Astrocyte of the spinal cord (primary cell): ENCODE results near the gene XIRP2.
A peak's percentile ranks its signal among the peaks of the same experiment; 100 is the strongest.

ENCODE experiments used
- DNase-seq: peaks from one replicate; pipeline ENCODE4 v3.0.0; 2011; ENCODE audit warnings: low read depth, low spot score
- H3K4me3 ChIP-seq: 2 replicates; pipeline ENCODE4 v1.5.1; 2011; ENCODE audit warnings: low read depth, mild to moderate bottlenecking, low read length, moderate library complexity
- in situ Hi-C: cut with HindIII; loops from 2 replicates; pipeline ENCODE4 v1.10.0; 2017; ENCODE audit warnings: low sequenced_read_pairs
- TF ChIP-seq, protein P1 (sequence below): IDR thresholded peaks from 2 replicates; pipeline ENCODE4 v1.5.1; 2012; ENCODE audit warnings: low read depth, mild to moderate bottlenecking, low read length, inconsistent platforms

The XIRP2 gene

DNA sequence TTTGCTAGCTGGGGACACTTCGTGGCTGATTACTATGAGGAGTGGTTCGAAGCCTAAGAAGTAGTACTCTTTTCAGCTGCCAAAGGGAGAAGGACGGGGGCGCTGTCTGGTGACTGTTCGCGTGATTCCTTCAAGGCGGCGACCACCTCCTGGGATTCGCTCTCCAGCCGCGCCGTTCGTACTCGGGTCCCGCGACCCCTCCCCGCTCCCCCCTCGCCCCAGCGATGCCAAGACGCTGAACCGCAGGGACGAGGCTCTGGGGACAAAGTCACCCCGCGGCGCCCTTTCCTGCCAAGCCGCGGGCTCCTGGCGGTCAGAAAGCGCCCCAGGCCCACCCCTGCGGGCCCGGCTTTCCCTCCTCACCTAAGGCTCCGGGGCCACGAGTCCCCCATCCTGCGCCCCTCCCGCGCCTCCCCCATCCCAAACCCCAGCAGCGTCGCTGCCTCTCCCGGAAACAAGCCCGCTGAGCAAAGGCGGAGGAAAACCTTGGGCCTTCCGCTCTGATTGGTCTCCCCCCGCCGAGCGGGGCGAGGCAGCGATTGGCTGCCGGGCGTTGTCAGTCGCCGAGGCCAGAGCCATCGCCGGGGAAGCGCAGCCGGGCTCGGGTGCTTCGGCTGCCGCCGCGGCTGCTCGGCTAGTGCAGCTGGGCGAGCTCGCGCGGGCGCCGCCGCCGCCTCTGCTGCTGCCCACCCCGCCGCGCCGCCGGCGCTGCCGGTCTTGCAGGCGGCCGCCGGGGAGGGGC lies 404.3 kb downstream of the XIRP2 start, which contains the start of gene B3GALT1:
Gene B3GALT1 (plus strand): TSS at position 572 of the 742 bp plus-strand sequence.
- in situ Hi-C loops = no loop called here
- peak; percentile 96 for DNase-seq
- TF ChIP-seq, protein P1, sequence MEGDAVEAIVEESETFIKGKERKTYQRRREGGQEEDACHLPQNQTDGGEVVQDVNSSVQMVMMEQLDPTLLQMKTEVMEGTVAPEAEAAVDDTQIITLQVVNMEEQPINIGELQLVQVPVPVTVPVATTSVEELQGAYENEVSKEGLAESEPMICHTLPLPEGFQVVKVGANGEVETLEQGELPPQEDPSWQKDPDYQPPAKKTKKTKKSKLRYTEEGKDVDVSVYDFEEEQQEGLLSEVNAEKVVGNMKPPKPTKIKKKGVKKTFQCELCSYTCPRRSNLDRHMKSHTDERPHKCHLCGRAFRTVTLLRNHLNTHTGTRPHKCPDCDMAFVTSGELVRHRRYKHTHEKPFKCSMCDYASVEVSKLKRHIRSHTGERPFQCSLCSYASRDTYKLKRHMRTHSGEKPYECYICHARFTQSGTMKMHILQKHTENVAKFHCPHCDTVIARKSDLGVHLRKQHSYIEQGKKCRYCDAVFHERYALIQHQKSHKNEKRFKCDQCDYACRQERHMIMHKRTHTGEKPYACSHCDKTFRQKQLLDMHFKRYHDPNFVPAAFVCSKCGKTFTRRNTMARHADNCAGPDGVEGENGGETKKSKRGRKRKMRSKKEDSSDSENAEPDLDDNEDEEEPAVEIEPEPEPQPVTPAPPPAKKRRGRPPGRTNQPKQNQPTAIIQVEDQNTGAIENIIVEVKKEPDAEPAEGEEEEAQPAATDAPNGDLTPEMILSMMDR = peak; percentile 47
- H3K4me3 ChIP-seq = peak within 1 kb of the TSS; percentile 68

DNA sequence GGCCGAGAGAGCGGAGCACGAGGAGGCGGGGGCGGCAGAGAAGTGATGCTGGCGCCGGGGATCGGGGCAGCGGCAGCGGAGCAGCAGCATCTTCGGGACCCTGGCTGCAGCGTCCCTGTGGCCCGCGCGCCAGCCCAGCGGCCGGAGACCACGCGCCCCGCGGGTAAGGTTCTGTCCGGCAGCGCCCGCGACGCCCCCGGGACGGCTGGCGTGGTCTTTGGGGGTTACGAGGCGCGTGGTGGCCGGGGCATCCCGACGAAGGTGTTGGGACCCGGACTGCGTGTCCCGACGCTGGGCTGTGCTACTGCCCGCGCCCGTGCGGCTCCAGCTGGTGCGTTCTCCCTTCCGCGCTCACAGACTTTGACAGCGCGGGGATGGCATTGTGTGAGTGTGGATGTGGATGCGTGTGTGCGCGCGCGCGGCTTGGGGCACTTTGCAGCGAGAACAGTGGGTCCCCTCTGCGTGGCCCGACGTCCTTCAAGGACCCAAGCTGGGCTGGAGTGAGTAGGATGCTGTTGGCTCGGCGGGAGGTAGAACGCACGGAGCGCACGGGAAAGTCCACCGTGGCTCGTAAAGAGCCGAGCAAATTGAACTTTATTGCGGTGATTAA lies 405.0 kb downstream of the XIRP2 start:
- TF ChIP-seq, protein P1 = no peak
- peak; percentile 43 for DNase-seq
- in situ Hi-C loops = no loop called here
- H3K4me3 ChIP-seq = peak overlapping the region; percentile 59

DNA sequence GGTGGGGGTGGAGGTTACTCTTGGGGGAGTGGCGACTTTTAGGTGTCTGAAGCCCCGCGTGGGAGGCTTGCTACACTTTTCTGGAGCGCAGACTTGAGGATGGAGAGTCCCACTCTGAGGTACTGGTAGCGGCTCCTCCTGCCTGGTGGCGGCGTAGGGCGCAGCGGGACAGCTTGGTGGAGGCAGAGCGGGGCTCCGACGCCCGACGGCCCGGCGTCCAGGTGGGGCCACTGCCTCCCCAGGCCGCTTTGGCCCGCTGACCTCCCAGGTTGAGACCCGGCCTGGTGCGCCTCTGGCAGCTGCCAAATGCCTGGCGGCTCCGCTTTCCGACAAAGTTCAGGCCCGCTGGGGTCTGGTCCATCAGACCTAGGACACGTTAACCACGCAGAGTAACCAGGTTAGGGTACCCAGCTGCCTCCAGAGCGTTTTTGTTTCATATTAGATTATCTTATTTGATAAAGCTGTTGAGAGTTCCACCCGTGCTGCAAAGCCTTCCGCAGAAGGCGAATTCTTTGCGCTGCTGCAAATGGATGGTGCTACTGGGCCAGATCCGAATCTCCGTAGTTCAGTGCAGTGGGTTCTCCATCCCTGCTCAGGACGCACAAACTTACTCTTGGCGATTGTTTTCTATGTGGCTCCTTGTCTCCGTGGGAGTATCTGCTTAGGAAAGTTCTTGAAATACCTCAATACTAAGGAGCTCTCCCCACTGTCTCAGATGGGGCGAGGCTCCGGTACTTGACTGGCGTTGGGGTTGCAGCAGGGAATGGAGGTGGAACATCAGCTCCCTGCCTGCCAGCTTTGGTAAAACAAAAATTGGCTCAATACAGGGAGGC lies 405.9 kb downstream of the XIRP2 start:
- DNase-seq = peak; percentile 65
- in situ Hi-C loops = no loop called here
- peak overlapping the region; percentile 59 for H3K4me3 ChIP-seq
- TF ChIP-seq, protein P1 = peak; percentile 12

DNA sequence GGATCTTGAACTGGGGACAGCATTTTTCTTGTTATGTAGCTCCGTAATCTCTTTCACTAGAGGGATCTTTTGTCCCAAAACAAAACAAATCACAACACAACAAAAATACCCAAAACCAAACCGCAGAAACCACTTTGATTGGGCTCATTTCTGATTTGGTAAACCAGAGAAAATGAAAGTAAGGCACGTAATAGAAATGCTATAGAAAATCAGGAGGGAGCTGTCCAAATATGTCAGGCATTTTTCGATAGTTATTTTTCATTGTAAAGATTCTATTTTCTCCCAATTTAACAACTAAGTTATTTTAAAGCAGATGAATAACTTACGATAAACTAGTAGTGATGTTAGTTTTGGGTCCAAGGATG lies 406.5 kb downstream of the XIRP2 start:
- in situ Hi-C loops = no loop called here
- TF ChIP-seq, protein P1 = no peak
- H3K4me3 ChIP-seq = peak overlapping the region; percentile 59
- DNase-seq = no peak

DNA sequence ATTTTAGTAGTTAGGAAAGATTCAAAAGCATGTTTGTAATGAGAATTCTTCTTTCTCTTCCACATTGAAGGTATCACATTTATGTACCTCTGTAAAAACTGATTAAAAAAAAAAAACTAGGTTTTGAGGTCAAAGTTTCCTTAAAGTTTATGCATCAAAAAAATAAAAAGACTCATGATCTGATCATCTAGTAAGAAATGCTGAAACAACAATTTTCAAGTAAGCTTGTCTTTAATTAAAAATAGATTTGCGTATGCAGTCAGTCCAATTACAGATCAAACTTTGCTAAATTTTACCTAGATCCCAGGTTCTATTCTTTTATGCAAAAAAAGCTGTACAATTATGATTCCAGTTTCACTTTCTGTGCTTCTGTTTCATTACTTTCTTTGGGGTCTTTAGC lies 409.0 kb downstream of the XIRP2 start:
- in situ Hi-C loops = no loop called here
- TF ChIP-seq, protein P1 = no peak
- no peak overlapping the region for H3K4me3 ChIP-seq
- no peak for DNase-seq

DNA sequence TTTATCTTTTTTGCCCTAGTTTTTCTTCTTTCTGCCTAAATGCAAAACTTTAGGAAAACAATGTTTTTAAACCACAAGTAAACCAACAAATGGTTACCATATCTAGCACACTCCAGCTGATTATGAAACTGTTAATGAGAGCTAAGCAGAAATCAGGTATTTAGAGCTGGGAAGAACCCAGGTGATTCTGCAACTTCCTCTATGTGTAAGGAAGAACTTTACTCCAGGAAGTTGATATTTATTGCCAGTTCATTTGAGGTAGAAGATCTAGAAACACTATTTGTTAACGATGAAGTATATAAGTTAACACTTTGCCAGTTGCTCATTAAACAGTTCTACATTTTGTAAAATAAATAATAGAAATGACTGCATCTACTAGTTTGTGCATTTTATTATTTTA lies 409.7 kb downstream of the XIRP2 start:
- in situ Hi-C loops = no loop called here
- no peak overlapping the region for H3K4me3 ChIP-seq
- TF ChIP-seq, protein P1 = no peak
- no peak for DNase-seq
